Suprapubic skin (tissue), 4 donors: ENCODE results near the gene FOXN3.

Experiments
- CTCF ChIP-seq, 2 donors: fragments of 200-600 bp in 1 of 2; fragments of 450-650 bp in 1 of 2; sonication (generic) in 1 of 2; IDR thresholded peaks; one replicate each; pipeline ENCODE4 v1.5.1; 2016 to 2019; ENCODE audit warnings: antibody characterized with exemption in 2 of 2, mild to moderate bottlenecking in 1 of 2, moderate library complexity in 1 of 2
- EP300 ChIP-seq: sonication (generic); formaldehyde crosslinking; IDR thresholded peaks from one replicate; pipeline ENCODE4 v1.6.1; 2017; ENCODE audit warnings: antibody characterized with exemption
- POLR2AphosphoS5 ChIP-seq, 3 donors: sonication (generic); formaldehyde crosslinking; IDR thresholded peaks; one replicate each; pipeline ENCODE4 v1.6.1; 2017; ENCODE audit warnings: antibody characterized with exemption in 3 of 3

GRCh38 chr14:89114109-89114508 is 302.9 kb downstream of the FOXN3 start:
- no peak for TF ChIP-seq CTCF (IDR thresholded peaks at IDR 0.05)
- TF ChIP-seq POLR2AphosphoS5 (IDR thresholded peaks at IDR 0.05) = no peak
- TF ChIP-seq EP300 = no peak
